HG03097 (cell line): ENCODE data around the gene WBP1.
A peak's percentile ranks its signal among the peaks of the same experiment; 100 is the strongest.
"Not testable (repeated sequence)": the region's sequence is repeated elsewhere in the genome, so short reads cannot be mapped to it uniquely, and the experiment has no call there.

Experiments used
- ATAC-seq: cut with Tn5 transposase; IDR thresholded peaks from one replicate; pipeline ENCODE4 v1.9.1; 2021; ENCODE audit not compliant: unreplicated experiment, low FRiP score

Gene WBP1

DNA sequence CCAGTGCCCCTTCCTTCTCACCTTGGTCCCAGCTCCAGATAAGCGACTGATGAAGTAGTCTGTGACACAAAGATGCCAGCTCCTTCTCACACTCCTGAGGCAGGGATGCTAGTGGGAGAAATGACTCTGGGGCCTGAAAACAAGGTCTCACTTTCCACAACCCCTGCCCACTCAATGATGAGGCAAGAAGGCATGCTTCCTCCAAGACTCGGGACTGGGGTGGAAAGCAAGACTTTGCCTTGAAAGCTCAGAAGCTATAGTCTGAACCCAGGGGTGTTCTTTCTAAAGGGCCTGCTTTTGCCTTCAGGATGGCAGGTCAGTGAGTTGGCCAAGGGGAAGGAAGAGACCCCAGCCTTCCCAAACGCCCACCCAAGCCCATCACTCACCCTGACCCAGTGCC is 23.2 kb downstream of the WBP1 start:
- ATAC-seq: no peak

DNA sequence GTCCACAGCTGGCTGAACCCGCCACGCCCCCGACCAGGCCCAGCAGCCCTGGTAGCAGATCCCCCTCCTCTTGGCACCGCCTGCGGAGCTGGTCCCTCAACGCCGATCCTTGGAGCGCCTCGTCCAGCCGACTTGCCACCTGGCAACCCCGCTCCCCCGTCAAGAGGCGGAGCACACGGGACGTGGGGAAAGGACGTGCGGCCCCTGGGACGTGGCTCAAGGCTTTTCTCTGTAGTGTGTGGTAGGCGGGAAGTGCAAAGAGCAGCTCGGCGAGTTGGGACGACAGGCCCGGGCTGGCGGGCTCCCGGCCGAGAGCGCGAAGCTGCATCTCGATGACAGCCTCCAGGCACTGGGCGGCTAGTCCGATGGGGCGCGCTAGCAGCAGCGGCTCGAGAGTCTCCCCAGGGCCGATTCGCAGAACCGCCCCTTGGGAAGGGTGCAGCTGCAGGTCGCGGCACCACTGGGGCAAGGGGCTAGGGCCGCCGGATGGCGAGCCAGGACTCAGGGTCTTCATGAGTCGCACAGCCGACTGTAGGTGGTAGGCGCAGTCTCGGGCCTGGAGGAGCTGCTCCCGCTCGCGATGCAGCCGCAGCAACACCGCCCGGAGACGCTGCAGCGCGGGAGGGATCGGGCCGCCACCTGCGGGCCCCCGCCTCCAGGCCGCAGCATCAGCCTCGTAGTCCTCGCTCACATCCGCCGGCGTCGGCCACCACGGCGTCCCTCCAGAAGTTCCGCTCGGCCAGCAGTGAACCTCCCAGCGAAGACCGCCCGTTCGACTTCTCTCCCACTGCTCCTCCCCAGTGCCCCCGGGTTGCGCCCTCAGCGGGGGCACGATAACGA is 23.9 kb downstream of the WBP1 start:
- ATAC-seq: peak; percentile 43

DNA sequence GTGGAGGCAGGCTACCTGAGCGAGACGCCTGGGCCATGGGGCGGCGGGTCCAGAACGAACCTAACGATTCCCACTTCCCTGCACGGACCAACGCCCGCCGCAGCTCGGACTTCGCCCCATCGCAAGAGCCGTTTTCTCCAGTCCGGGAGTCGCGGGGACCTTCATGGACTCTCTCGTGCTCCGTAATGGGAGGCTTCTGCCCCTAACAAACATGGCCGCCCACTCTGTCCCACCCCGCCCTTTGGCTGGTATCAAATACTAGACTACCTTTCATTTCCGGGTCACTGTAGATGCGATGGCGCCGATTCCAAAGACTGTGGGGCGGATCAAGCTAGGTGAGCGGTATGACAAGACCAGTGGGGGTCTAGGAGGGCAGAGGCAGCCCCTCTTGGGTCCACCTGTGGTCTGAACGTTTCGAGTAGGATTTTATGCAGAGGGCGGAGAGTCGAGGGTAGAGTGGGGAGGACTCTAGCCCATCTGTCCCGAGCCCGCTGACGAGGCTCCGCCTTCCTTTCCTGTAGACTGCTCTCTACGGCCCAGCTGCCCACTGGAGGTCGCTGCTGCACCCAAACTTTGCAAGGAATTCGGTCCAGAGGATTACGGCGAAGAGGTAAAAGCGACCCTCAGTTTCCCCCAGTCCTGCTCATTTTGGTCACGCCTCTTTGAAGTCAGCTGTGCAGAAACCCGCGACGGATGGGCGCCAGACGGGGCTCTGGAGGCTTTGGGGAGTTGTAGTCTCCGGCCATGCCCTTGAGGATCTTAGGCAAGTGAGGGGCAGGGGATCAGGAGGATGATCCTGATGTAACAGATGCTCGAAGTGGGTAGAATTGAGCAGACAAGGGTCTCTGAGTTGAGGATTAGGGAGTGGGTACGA is 24.8 kb downstream of the WBP1 start, which contains the start of the genes CCDC142 and TTC31:
TSS of gene CCDC142 (minus strand) at position 198 of the 874 bp plus-strand sequence. CDS start at position 37, 161 bp downstream.
TSS of gene TTC31 (plus strand) at position 281 of the 874 bp plus-strand sequence. CDS start at position 296, 15 bp downstream.
- ATAC-seq: peak; percentile 84

DNA sequence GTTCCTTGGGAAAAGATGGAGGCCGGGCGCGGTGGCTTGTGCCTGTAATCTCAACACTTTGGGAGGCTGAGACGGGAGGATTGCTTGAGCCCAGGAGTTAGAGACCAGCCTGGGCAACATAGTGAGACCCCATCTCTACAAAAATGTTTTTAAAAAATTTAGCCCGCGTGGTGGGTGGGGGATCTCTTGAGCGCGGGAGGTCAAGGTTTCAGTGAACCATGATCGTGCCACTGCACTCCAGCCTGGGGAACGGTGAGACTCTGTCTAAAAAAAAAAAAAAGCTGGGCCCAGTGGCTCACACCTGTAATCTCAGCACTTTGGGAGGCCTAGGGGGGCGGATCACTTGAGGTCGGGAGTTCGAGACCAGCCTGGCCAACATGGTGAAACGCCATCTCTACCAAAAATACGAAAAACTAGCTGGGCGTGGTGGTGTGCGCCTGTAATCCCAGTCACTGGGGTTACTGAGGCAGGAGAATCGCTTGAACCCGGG is 25.5 kb downstream of the WBP1 start:
- not testable (repeated sequence) for ATAC-seq

DNA sequence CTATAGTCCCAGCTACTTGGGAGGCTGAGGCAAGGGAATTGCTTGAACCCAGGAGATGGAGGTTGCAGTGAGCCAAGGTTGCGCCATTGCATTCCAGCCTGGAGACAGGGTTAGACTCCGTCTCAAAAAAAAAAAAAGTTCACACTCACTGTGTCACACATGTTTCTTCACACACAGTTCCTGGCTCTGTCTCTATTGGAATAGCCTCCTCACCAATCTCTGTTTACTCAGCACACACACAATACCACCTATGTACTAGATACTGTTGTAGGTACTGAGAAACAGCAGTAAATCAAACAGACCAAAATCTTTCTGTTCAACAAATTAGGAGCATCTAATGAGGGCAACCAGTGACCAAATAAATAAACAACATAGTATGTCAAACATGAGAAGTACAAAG is 27.9 kb downstream of the WBP1 start:
- ATAC-seq: no peak

DNA sequence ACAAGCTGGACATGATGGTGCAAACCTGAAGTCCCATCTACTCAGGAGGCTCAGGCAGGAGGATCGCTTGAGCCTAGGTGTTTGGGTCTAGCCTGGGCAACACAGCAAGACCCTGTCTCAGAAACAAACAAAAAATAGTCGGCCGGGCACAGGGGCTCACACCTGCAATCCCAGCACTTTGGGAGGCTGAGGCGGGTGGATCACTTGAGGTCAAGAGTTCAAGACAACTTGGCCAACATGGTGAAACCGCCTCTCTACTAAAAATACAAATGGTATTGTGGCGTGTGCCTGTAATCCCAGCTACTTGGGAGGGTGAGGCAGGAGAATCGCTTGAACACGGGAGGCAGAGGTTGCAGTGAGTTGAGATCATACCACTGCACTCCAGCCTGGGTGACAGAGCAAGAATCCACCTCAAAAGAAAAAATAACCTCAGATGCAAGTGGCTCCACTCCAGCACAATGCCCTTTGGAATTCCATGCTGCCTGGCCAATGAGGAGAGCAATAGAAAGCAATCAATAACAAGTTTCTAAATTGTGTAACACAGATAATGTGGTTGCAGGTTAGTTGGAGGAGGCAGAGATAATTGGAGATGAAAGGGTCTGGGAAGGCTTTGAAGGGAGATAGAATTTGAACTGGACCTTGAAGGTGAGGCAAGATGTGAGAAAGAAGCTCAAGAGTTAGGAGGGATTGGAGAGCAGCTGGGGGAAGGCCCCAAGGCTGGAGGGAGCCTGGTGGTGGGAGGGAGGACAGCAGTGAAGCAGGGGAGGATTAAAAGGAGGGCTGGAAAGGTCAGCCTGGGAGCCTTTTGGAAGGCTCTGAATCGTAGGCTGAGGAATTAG is 30.6 kb downstream of the WBP1 start:
- no peak for ATAC-seq

DNA sequence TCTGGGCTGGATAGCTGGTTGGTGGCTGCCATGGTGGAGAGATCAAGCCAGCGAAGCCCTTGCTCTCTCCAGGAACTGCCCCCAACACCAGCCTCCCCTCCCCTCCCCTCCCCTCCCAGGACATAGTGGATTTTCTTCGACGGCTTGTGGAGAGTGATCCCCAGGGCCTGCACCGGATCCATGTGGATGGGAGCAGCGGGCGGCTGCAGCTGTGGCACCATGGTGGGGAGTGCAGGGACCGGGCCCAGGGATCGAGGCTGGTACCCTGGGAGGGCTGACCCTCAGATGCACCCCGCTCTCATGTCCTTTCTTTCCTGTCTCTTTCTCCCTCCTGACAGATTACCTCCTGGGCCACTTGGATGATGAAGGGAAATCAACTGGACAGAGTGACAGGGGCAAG is 31.7 kb downstream of the WBP1 start:
- no peak for ATAC-seq

DNA sequence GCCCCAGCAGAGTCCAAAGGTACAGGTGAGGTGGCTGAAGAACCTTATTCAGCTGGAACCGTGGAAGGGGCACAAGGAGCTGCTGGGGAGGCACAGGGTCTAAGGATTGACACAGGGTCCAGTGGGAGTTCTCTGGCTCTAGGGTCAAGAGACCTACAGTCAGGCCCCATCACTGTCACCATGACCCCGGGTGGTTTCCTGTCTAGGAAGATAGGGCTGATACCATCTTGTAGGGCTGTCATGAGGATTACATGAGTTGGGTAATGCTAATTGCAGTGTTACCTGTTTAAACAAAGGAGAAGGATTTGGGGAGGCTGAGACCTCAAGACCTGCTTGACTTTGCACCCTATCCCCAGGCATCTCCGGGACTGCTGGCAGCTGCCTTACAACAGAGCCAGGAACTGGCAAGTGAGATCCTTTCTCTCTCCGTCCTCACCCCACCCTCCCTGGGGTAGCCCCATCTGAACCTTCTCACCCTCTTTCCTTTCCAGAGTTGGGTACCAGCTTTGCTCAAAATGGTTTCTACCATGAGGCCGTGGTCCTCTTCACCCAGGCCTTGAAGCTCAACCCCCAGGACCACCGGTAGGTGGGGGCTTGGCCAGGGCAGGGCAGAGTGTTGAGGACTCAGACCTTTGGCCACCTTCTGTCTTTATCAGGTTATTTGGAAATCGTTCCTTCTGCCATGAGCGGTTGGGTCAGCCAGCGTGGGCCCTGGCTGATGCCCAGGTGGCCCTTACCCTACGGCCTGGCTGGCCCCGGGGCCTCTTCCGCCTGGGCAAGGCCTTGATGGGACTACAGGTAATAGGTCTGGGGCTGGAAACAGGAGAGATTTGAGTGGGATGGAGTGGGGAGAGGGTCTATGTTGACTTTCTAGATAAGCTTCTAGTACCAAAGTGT is 33.7 kb downstream of the WBP1 start:
- ATAC-seq: no peak

DNA sequence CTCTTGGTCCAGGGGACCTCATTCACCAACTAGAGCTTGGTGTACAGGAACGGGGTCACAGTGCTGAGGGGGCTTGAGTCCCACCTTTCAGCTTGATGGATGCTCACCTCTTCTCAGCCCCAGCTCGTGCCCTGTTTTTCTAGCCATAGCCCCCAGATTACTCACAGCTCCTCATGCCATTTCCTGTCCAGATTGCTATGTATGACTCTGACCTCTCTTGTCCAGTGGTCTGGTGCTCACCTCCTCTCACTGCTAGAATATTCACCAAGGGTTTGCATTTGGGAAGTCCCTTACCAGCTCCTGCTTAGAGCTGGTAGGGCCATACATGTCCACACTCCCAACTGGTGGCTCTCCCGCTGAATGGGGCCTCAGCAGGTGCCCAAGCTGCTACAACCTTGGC is 35.3 kb downstream of the WBP1 start:
- ATAC-seq: no peak

DNA sequence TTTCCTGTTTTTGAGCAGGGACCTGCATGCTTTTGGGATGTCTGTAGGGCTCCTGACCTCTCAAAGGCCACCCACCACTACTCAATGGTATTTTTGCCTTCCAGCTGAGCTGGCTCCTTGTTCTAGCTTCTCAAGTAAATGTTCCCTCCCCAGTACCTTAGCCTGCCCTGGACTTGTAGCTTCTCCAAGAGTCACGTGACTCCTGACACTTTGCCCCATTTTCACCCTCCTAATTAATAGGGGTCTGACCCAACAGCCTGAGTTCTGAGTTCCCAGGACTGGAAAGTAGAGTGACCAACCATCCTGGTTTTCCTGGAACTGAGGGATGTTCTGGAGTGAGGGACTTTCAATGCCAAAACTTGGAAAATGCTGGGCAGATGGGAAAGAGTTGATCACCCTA is 37.2 kb downstream of the WBP1 start:
- no peak for ATAC-seq

DNA sequence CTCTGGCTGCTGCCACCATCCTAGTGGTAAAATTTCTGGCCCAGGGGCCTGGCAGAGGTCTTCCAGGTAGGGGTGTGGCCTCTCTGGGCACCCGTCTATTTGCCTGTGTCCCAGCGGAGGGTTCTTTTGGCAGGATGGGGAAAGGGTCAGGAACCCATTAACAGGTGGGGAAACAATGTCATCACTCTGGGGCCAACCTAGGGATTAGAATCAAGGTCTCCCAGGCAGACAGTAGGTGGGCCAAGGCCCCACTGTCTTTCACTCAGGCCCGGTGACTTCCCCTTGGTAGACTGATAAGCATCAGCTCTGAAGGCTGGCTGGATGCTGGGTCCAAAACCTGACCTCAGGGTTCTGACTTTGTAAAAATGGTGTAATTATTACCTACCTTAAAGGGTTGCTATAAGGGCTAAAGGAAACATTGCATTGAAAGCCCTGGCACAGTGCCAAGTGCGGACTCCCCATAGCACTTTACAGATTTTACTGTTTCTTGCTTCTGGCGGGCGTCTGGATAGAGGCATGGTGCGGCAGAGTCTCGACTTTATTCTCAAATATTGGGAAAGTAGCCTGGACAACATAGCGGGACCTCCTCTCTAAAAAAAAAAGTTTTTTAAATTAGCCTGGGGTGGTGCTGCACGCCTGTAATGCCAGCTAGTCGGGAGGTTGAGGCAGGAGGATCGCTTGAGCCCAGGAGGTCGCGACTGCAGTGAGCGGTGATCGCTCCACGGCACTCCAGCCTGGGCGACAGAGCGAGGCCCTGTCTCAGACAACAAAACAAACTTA is 38.9 kb downstream of the WBP1 start:
- ATAC-seq: no peak

DNA sequence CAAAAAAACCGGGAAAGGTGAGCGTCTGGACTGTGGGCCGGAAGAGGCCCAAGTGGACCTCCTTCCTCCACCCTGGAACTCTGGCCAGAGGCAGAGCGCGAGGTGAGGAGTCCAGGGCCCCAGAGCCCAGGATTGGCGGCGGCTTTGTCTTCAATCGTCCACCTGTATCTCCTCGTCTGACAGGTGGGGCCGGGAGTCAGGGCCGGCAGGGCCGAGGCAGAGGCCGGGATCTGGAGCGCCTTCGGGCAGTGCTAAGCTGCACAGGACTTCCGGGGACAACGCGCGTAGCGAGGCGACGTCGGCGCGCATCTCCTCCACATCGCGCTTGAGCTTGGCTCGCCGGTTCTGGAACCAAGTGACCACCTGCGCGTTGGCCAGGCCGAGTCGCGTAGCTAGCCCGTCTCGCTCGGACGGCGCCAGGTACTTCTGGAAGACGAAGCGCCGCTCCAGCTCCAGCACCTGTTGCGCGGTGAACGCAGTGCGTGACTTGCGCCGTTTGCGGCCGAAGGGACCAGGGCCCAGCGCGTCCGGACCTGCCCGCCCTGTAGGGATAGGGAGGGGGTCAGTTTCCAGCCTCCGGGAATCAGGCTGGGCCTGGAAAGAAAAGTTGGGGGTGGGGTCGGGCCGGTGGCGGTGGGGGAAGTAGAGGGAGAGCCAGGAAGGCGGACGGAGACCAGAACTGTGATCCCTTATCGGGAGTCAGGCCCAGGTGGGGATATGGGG is 39.7 kb downstream of the WBP1 start:
- no peak for ATAC-seq

DNA sequence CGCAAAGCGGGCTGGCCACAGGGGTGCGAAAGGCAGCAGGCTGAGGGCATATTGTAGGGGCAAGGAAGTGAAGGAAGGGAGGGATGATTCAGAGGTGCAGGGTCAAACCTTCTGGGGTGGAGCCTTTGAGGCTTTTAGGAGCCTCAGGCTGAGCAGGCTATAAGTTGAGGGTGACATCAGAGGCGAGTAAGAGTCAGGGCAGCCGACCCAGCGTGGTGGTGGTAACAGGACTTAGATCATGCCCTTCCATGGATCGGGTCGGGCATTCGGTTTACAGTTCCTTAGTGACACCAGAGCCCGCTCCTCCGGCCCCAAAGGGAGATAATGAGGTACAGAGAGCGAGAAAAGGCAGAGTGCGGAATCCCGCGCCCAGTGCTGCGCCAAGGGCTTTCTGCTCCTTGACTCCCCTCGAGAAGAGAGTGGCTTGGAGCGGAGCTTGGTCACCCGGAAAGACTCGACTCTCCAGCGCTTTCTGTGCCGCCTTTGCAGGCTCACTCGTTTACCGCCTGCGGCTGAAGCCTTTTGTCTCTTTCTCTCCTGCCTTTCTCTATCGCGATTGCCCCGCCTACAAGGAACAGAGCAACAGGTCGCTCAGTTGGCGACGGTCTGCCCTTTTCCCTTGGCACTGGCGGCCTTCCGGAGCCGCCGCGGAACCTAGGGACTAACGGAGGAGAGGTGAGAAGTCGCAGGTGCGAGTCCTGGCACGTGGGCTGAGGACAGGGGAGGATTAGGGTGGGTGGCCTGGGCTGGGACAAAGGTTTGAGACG is 40.4 kb downstream of the WBP1 start:
- no peak for ATAC-seq

DNA sequence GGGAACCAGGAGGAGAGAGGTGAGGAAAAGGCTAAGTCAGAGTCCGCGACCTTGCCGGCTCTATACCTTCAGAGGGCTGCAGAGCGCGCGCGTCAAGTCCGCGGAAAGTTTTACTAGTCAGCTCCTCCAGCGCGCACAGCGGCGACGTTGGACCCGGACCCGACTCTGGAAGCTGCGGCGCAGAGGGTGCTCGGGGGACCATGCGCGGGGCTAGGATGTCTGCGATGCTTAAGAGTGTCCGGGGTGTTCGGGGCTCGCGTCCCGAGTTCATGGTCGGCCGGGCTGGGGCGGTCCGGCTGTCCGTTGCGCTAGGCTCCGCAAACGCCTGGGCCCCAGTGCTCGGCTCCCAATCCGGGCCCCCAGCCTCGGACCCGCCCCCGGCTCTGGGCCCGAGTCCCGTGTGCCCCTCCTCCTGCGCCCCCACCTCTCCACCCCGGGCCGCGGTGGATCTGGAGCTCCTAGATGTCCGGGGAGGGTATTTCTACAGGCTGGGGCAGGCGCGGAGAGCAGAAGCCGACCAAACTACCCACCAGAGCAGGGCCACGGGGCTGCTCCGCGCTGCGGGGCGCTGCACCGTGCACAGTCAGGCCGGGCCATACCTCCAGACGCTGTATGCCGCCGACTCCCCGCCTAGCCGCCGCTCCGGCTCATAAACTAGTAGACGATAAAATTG is 41.2 kb downstream of the WBP1 start, which contains the start of gene LBX2:
TSS of gene LBX2 (minus strand) at position 337 of the 673 bp plus-strand sequence. CDS start at position 271, 66 bp downstream.
- no peak for ATAC-seq

DNA sequence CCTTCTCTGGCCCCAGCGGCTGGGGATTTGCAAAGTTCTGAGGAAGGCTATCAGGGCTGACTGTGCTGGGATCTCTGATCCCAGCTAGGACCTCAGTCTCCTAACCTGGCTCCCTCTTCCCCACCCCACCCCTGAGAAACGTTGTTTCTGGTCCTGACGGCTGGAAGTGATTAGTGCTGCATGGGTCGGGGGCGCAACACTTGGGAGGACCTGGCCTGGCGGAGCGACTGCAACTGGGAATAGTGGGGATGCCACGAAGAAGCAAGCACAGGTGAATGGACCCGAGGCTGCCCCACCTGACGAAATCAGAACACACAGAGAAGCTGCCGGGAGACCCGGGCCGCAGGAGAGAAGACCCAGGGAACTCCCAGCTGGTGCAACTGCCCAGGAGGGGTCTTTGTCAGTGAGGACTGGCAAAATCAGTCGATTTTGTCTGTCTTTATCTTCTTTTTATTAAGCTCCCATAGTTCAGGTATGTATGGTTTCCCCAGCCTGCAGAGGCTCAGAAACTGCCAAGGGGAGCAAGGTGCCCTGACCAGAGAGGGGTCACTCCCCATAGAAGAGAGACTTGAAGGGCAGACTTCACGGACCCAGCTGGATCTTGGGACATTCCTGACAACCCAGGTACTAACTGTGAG is 41.8 kb downstream of the WBP1 start:
- no peak for ATAC-seq

DNA sequence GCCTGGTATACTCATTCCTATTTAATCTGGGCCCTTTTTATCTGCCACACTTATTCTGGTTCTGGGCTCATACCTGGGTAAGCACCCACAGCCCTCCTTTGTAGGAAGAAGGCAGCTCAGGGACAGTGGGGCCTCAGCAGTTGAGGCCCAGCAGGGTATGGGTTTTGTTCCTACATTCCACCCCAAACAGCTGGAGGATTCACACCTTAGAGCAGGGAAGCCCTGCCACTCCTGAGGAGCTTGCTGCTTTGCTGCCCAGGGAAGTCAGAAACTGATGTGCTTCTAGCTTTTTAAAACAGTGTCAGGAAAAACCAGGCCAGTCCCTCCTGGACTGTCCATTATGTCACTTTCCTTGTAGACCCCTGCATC is 42.3 kb downstream of the WBP1 start:
- ATAC-seq: no peak
